IMR-90 (cell line): ENCODE results near the gene ZRANB3. TPM values are rescaled to one million over a fixed set of nuclear protein-coding genes. Genes with fewer than 3 reads are reported as not detected.

Experiments
- CEBPB ChIP-seq: IDR thresholded peaks from 2 replicates; pipeline ENCODE4 v1.6.1; 2012; ENCODE audit warnings: low read depth, low read length, improper control_type of control experiment
- CHD1 ChIP-seq: IDR thresholded peaks from 2 replicates; pipeline ENCODE4 v1.6.1; 2012; ENCODE audit warnings: low read depth, low read length, improper control_type of control experiment
- NFE2L2 ChIP-seq: fragments of 150-350 bp; IDR thresholded peaks from 2 replicates; pipeline ENCODE4 v1.6.1; 2016; ENCODE audit warnings: low read depth, mild to moderate bottlenecking, low read length
- polyA plus RNA-seq, 3 experiments: library from polyadenylated mRNA; depleted of rRNA; stranded (reverse); fragments of >200 nt; gene quantifications; 2 replicates each; pipeline ENCODE4 v1.2.3, GENCODE V29; 2012; ENCODE audit warnings: low replicate concordance in 1 of 3
- total RNA-seq: library from RNA; depleted of rRNA; stranded (reverse); fragments of >200 nt; gene quantifications from 2 replicates; pipeline ENCODE4 v1.2.3, GENCODE V29; 2012
- TF ChIP-seq, protein P1 (sequence below): fragments of 150-350 bp; IDR thresholded peaks from 2 replicates; pipeline ENCODE4 v1.6.1; 2017; ENCODE audit warnings: mild to moderate bottlenecking, antibody characterized with exemption, low read length, low read depth

The ZRANB3 gene
- total and polyA plus RNA-seq, 2 of the 4 experiments (the other 2 are of a cell fraction) = 3.4 to 9.3 TPM

DNA sequence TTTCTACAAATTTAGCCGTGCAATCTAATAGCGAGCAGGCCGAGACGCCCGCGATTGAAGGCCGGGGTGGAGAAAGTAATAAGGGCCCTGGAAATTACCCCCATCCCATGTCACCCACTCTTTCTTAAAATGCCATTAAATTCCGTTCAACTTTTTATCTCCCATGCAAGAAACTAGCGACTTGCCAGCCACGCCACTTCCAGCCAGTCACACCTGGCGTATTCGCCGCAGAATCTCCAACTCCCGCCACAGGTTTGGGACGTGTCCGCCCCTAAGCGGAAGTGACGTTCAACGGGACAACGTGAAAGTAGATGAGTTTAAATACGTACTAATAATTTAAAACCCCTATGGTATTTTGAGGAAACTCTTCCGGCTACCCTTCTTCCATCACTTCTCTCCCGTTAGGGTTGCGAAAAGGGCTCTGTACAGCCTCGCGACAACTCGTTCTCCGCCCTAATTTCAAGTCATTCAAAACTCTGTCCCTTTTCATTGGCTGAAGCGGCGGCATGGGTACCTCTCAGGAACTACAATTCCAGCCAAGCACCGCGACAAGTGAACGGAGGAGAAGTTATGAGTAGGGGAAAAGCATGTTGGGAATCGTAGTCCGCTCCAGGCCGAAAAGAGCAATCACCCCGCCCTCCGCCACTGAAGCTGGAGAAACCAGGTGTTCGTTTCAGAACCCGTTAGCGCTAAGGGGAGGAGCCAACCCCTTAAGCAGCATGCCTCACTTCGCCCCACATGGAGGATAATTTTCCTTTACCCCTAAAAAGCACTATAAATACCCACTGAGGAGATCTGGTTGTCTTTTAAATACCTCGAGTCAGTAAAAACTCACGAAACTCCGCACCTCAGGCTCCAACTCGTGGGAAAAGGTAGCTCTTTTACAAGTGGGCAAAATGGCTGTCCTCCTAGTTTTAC is at the start of gene ZRANB3 (continued):
- TF ChIP-seq, protein P1, sequence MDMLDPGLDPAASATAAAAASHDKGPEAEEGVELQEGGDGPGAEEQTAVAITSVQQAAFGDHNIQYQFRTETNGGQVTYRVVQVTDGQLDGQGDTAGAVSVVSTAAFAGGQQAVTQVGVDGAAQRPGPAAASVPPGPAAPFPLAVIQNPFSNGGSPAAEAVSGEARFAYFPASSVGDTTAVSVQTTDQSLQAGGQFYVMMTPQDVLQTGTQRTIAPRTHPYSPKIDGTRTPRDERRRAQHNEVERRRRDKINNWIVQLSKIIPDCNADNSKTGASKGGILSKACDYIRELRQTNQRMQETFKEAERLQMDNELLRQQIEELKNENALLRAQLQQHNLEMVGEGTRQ = peak; percentile 52
- TF ChIP-seq NFE2L2 (no peak), CEBPB (peak; percentile 84), CHD1 (no peak)
